ENCODE measurements around the gene LAMB3.

GRCh38 chr1:209657918-209658317 lies 5.7 kb upstream of the LAMB3 start:
- TF ChIP-seq CTCF (IDR thresholded peaks at IDR 0.05; ENCODE audit: poor library complexity, severe bottlenecking) = no peak
- TF ChIP-seq RAD21 (conservative IDR thresholded peaks at IDR 0.05) = no peak
- TF ChIP-seq REST (IDR thresholded peaks at IDR 0.05; ENCODE audit: borderline replicate concordance) = no peak
- TF ChIP-seq POLR2AphosphoS5 (IDR thresholded peaks at IDR 0.05) = no peak
- no peak for TF ChIP-seq TAF1 (IDR thresholded peaks at IDR 0.05; ENCODE audit: low read depth)
- TF ChIP-seq SMC3 (conservative IDR thresholded peaks at IDR 0.05; ENCODE audit: poor library complexity) = no peak
- TF ChIP-seq EP300 (conservative IDR thresholded peaks at IDR 0.05; ENCODE audit: poor library complexity, severe bottlenecking) = no peak
- TF ChIP-seq EZH2 (IDR thresholded peaks at IDR 0.05; ENCODE audit: borderline replicate concordance, insufficient read depth, low read length, poor library complexity, severe bottlenecking) = no peak
- no peak for TF ChIP-seq MXI1 (conservative IDR thresholded peaks at IDR 0.05; ENCODE audit: poor library complexity, severe bottlenecking)
